Karpas-422 (cell line): Measurements from ENCODE around the gene MLPH. TPM values are rescaled to one million over a fixed set of nuclear protein-coding genes. Genes with fewer than 3 reads are reported as not detected.

Experiments used
- DNase-seq: peaks from one replicate; pipeline ENCODE4 v3.0.0-alpha.2; 2015
- H2AFZ ChIP-seq: fragments of 200-600 bp; sonication (generic); 2 replicates; pipeline ENCODE4 v1.6.1; 2014; ENCODE audit warnings: antibody characterized with exemption, low read length, mixed read lengths
- H3K27ac ChIP-seq: fragments of 200-600 bp; sonication (generic); 2 replicates; pipeline ENCODE4 v1.5.1; 2014; ENCODE audit warnings: mild to moderate bottlenecking, low read length, moderate library complexity
- H3K27me3 ChIP-seq: fragments of 200-600 bp; sonication (generic); 2 replicates; pipeline ENCODE4 v1.6.1; 2014; ENCODE audit warnings: low read length, mixed read lengths
- H3K36me3 ChIP-seq: fragments of 200-600 bp; sonication (generic); 2 replicates; pipeline ENCODE4 v1.6.1; 2014; ENCODE audit warnings: low read length, mixed read lengths; ENCODE audit not compliant: insufficient read depth
- H3K4me1 ChIP-seq: fragments of 200-600 bp; sonication (generic); 2 replicates; pipeline ENCODE4 v1.6.1; 2014; ENCODE audit warnings: mild to moderate bottlenecking, low read length, mixed read lengths
- H3K4me2 ChIP-seq: fragments of 200-600 bp; sonication (generic); 2 replicates; pipeline ENCODE4 v1.6.1; 2014; ENCODE audit warnings: low read length, low read depth, mild to moderate bottlenecking; ENCODE audit not compliant: poor library complexity, severe bottlenecking
- H3K4me3 ChIP-seq: fragments of 200-600 bp; sonication (generic); 2 replicates; pipeline ENCODE4 v1.5.1; 2014; ENCODE audit warnings: mild to moderate bottlenecking, antibody characterized with exemption, low read length, mixed read lengths
- H3K79me2 ChIP-seq: fragments of 200-600 bp; sonication (generic); 2 replicates; pipeline ENCODE4 v1.6.1; 2014; ENCODE audit warnings: mild to moderate bottlenecking, low read length, mixed read lengths
- H3K9ac ChIP-seq: fragments of 200-600 bp; sonication (generic); 2 replicates; pipeline ENCODE4 v1.6.0; 2014; ENCODE audit warnings: low read length
- H3K9me2 ChIP-seq: fragments of 200-600 bp; sonication (generic), shearing (Covaris generic); replicated peaks from 2 replicates; pipeline ENCODE4 v1.6.0; 2014; ENCODE audit warnings: mild to moderate bottlenecking, low read length, moderate library complexity; ENCODE audit not compliant: insufficient read depth
- H3K9me3 ChIP-seq: fragments of 300-700, 200-600 bp; sonication (generic); 2 replicates; pipeline ENCODE4 v1.6.1; 2014; ENCODE audit warnings: low read length, mixed read lengths
- H4K20me1 ChIP-seq: fragments of 200-600 bp; sonication (generic); 2 replicates; pipeline ENCODE4 v1.6.1; 2014; ENCODE audit warnings: mild to moderate bottlenecking, antibody characterized with exemption, low read length, low read depth; ENCODE audit not compliant: insufficient read depth
- total RNA-seq: library from RNA; depleted of rRNA; stranded (reverse); fragments of >200 nt; shearing (Covaris generic); gene quantifications from 2 replicates; pipeline ENCODE4 v1.2.3, GENCODE V29; 2014; ENCODE audit warnings: low replicate concordance

Gene MLPH
- total RNA-seq, 1 experiment from 2014 or later = not detected

DNA sequence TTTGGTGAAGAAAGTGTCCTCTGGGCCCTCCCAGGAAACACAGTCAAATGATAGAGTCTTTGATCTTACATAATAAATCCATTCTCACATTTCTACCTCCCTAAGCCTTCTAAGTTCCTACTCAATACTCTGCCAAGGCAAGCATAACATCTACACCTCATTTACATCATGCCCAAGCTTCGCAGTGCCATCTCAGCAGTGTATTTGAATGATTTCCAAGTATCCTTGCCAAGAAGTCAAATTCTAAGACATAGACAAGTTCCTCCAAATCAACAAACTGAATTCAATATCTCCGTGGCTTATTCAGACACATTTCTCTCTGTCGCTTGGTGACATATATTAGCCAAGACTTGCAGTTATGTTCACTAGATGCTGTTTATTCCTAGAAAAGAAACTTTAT, 8.1 kb upstream of the MLPH start:
- Histone ChIP-seq H3K27me3 (no peaks in the 10 kb centered on the region), H3K79me2 (no peaks in the 10 kb centered on the region), H3K9me3 (no peaks in the 10 kb centered on the region), H3K9me2 (no peaks in the 10 kb centered on the region), H3K36me3 (no peaks in the 10 kb centered on the region), H3K4me1 (peaks cover 11% of the 10 kb centered on the region), H3K27ac (no peak overlapping the region), H4K20me1 (no peaks in the 10 kb centered on the region), H3K4me3 (no peak overlapping the region), H3K4me2 (no peak overlapping the region), H3K9ac (no peak overlapping the region), H2AFZ (no peak overlapping the region)
- DNase-seq = no peak

DNA sequence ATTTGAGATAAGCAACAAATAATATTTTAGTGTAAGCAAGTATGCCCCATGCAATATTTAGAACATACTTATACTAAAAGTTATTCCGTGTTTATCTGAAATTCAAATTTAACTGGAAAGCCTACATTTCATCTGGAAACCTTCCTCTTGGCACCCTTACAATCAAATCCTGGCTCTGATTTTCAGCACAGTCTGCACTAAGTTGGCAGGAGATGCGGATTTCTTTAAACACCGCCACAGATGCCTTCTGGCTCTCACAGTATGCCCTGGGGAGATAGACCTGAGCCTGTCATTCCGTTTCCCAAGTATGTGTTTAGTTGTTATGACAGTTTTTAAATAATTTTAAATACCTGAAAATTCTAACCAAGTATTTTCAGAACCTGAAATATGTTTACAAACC, 7.3 kb upstream of the MLPH start:
- Histone ChIP-seq H3K9ac (no peak overlapping the region), H3K4me3 (no peak overlapping the region), H3K36me3 (no peaks in the 10 kb centered on the region), H3K4me1 (peaks cover 7% of the 10 kb centered on the region), H2AFZ (no peak overlapping the region), H4K20me1 (no peaks in the 10 kb centered on the region), H3K4me2 (no peak overlapping the region), H3K27me3 (no peaks in the 10 kb centered on the region), H3K27ac (no peak overlapping the region), H3K79me2 (no peaks in the 10 kb centered on the region), H3K9me2 (no peaks in the 10 kb centered on the region), H3K9me3 (no peaks in the 10 kb centered on the region)
- DNase-seq = no peak

GRCh38 chr2:237480556-237480955, 6.5 kb upstream of the MLPH start:
- no peak overlapping the region for H3K27ac ChIP-seq
- H3K36me3 ChIP-seq = no peaks in the 10 kb centered on the region
- H3K9me2 ChIP-seq = no peaks in the 10 kb centered on the region
- H2AFZ ChIP-seq = no peak overlapping the region
- no peak overlapping the region for H3K9ac ChIP-seq
- DNase-seq = no peak
- H3K4me2 ChIP-seq = no peak overlapping the region
- H3K4me1 ChIP-seq = peaks cover 4% of the 10 kb centered on the region; the same call in 1 of the 2 replicates
- H3K27me3 ChIP-seq = no peaks in the 10 kb centered on the region
- H3K79me2 ChIP-seq = no peaks in the 10 kb centered on the region
- no peaks in the 10 kb centered on the region for H4K20me1 ChIP-seq
- H3K4me3 ChIP-seq = no peak overlapping the region
- H3K9me3 ChIP-seq = no peaks in the 10 kb centered on the region

DNA sequence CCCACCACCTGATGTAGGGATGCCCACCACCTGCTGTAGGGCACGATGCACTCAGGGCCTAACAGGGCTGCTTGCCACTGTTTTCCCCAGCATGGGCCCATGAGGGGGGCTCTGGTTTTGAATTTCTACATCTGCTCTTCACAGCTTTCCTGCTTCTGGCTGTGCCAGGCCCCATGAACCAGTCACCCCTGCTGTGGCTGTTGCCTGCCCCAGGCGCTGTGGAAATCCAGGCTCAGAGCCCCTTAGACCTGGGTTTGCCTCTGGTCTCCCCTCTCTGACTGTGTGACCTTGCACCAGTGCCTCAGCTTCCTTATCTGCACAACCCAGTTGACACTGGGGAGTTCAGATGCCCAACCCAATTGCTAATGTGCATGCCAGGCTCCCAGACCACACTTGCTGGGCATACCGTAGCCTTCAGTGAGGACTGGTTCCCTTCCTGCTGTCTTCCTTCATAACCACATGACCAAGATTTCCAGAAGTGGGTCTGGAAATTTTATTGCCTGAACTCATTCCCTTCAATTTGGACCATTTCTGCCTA, 6.0 kb upstream of the MLPH start:
- H3K4me2 ChIP-seq = no peak overlapping the region
- no peak overlapping the region for H2AFZ ChIP-seq
- no peak overlapping the region for H3K9ac ChIP-seq
- H3K27me3 ChIP-seq = no peaks in the 10 kb centered on the region
- H3K79me2 ChIP-seq = no peaks in the 10 kb centered on the region
- no peaks in the 10 kb centered on the region for H3K4me1 ChIP-seq
- no peak overlapping the region for H3K4me3 ChIP-seq
- no peak for DNase-seq
- no peaks in the 10 kb centered on the region for H3K9me3 ChIP-seq
- no peak overlapping the region for H3K27ac ChIP-seq
- no peaks in the 10 kb centered on the region for H4K20me1 ChIP-seq
- no peaks in the 10 kb centered on the region for H3K9me2 ChIP-seq
- no peaks in the 10 kb centered on the region for H3K36me3 ChIP-seq

GRCh38 chr2:237482485-237482884, 4.6 kb upstream of the MLPH start:
- no peak overlapping the region for H2AFZ ChIP-seq
- no peaks in the 10 kb centered on the region for H3K4me1 ChIP-seq

DNA sequence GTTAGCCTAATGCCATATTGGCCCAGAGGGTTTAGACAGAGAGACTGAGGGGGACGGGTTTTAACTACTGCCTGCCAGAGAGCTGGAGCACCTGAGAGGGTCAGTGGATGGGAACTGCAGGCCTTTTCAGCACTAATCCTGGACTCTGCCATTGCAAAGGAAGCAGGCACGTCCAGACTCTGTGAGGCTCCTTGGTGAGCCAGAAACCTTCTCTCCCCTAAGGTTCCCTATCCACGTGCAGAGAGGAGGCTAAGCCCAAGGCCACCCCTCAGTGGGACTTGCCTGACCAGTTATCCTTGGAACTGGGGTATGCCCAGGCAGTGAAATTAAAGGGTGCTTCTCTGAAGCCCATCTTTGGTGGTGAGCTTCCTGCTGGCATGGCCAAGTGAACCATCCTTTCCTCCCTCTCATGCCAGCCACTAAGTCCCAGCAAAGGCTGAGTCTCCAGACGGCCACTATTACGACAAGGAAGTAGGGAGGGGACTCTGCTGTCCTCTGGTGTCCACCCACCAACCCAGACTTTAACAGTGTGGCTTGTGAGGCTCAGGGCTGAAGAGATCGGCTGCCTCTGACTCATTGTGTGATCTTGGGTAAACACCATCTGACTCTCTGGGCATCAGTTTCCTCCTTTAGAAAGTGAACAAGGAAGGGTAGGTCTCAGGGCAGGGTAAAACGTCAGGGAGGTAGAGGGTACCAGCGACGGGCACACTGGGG, 3.9 kb upstream of the MLPH start:
- DNase-seq = no peak
- Histone ChIP-seq H3K4me2 (no peak overlapping the region), H3K4me1 (no peaks in the 10 kb centered on the region), H3K9me3 (no peaks in the 10 kb centered on the region), H4K20me1 (no peaks in the 10 kb centered on the region), H3K27me3 (no peaks in the 10 kb centered on the region), H3K9ac (no peak overlapping the region), H2AFZ (no peak overlapping the region), H3K79me2 (no peaks in the 10 kb centered on the region), H3K9me2 (no peaks in the 10 kb centered on the region), H3K4me3 (no peak overlapping the region), H3K36me3 (no peaks in the 10 kb centered on the region), H3K27ac (no peak overlapping the region)

More at GRCh38 chr2:237482485-237482884, 4.6 kb upstream of the MLPH start:
- H4K20me1 ChIP-seq = no peaks in the 10 kb centered on the region
- no peaks in the 10 kb centered on the region for H3K9me3 ChIP-seq
- no peak overlapping the region for H3K9ac ChIP-seq
- no peak for DNase-seq
- no peaks in the 10 kb centered on the region for H3K9me2 ChIP-seq
- H3K4me2 ChIP-seq = no peak overlapping the region
- no peaks in the 10 kb centered on the region for H3K36me3 ChIP-seq
- no peak overlapping the region for H3K27ac ChIP-seq
- H3K4me3 ChIP-seq = no peak overlapping the region
- no peaks in the 10 kb centered on the region for H3K27me3 ChIP-seq
- no peaks in the 10 kb centered on the region for H3K79me2 ChIP-seq

DNA sequence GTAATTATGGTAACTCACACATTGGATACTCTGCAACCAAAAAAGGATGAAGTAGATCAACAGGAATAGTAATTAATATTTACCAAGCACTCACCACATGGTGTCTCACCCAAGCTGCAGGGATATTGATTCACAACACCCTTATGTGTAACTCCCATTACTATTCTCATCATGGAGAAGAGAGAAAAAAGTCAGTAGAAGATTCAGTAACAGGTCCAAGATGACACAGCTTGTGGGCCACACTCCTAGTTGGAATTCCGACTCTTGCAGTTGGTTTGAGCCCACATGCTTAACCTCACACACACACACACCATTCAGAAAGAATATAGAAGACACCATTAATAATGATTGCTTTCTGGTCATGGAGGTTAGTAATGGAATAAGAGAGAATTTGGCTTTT, 1.7 kb upstream of the MLPH start:
- H3K9me3 ChIP-seq = no peaks in the 10 kb centered on the region
- H4K20me1 ChIP-seq = no peaks in the 10 kb centered on the region
- H3K4me2 ChIP-seq = no peak overlapping the region
- H3K27me3 ChIP-seq = no peaks in the 10 kb centered on the region
- no peaks in the 10 kb centered on the region for H3K36me3 ChIP-seq
- no peak overlapping the region for H3K27ac ChIP-seq
- H3K9me2 ChIP-seq = no peaks in the 10 kb centered on the region
- no peak overlapping the region for H3K4me3 ChIP-seq
- no peaks in the 10 kb centered on the region for H3K4me1 ChIP-seq
- DNase-seq = no peak
- H3K9ac ChIP-seq = no peak overlapping the region
- no peak overlapping the region for H2AFZ ChIP-seq
- H3K79me2 ChIP-seq = no peaks in the 10 kb centered on the region

GRCh38 chr2:237485844-237486243, 1.2 kb upstream of the MLPH start:
- Histone ChIP-seq H3K36me3 (no peaks in the 10 kb centered on the region), H3K9me2 (no peaks in the 10 kb centered on the region), H3K27ac (no peak overlapping the region), H2AFZ (no peak overlapping the region), H3K4me2 (no peak overlapping the region), H3K27me3 (no peaks in the 10 kb centered on the region), H4K20me1 (no peaks in the 10 kb centered on the region), H3K4me3 (no peak overlapping the region), H3K4me1 (no peaks in the 10 kb centered on the region), H3K79me2 (no peaks in the 10 kb centered on the region), H3K9me3 (no peaks in the 10 kb centered on the region), H3K9ac (no peak overlapping the region)
- DNase-seq = no peak
